GM23338 (cell line): ENCODE measurements around the gene MPP1. TPM values are rescaled to one million over a fixed set of nuclear protein-coding genes. Genes with fewer than 3 reads are reported as not detected.

ENCODE experiments used
- ATAC-seq: fragments of 200-7000 bp; cut with Tn5 transposase; 3 replicates; pipeline ENCODE4 v1.9.1; 2020
- DNase-seq: peaks from one replicate; pipeline ENCODE4 v3.0.0-alpha.2; 2015; ENCODE audit warnings: low spot score
- H2AFZ ChIP-seq: fragments of 200-600 bp; sonication (generic); 2 replicates; pipeline ENCODE4 v1.8.0; 2016; ENCODE audit warnings: antibody characterized with exemption, mild to moderate bottlenecking, moderate library complexity
- H3F3A ChIP-seq: fragments of 200-600 bp; sonication (generic); replicated peaks from 2 replicates; pipeline ENCODE4 v1.8.0; 2017; ENCODE audit warnings: antibody characterized with exemption, mixed run types, low read depth
- H3K27ac ChIP-seq: fragments of 200-600 bp; sonication (generic); 2 replicates; pipeline ENCODE4 v1.6.1; 2016; ENCODE audit warnings: low read depth
- H3K27me3 ChIP-seq: fragments of 200-600 bp; sonication (generic); 2 replicates; pipeline ENCODE4 v1.8.0; 2016; ENCODE audit warnings: mild to moderate bottlenecking, mixed run types, moderate library complexity; ENCODE audit not compliant: insufficient read depth
- H3K36me3 ChIP-seq: fragments of 200-600 bp; sonication (generic); 2 replicates; pipeline ENCODE4 v1.8.0; 2016; ENCODE audit warnings: mild to moderate bottlenecking; ENCODE audit not compliant: insufficient read depth
- H3K4me1 ChIP-seq: fragments of 200-600 bp; sonication (generic); 2 replicates; pipeline ENCODE4 v1.8.0; 2016; ENCODE audit warnings: mild to moderate bottlenecking, moderate library complexity; ENCODE audit not compliant: insufficient read depth
- H3K4me2 ChIP-seq: fragments of 200-600 bp; sonication (generic); 2 replicates; pipeline ENCODE4 v1.7.1; 2017; ENCODE audit warnings: mixed run types
- H3K4me3 ChIP-seq: fragments of 200-600 bp; sonication (generic); 2 replicates; pipeline ENCODE4 v1.6.1; 2016; ENCODE audit warnings: mixed run types
- H3K79me2 ChIP-seq: fragments of 200-600 bp; sonication (generic); replicated peaks from 2 replicates; pipeline ENCODE4 v1.8.0; 2017; ENCODE audit warnings: mild to moderate bottlenecking; ENCODE audit not compliant: insufficient read depth
- H3K9me2 ChIP-seq: fragments of 200-600 bp; sonication (generic); 2 replicates; pipeline ENCODE4 v1.8.0; 2017; ENCODE audit not compliant: insufficient read depth
- H4K20me1 ChIP-seq: fragments of 200-600 bp; sonication (generic); replicated peaks from 2 replicates; pipeline ENCODE4 v1.8.0; 2017; ENCODE audit warnings: mild to moderate bottlenecking; ENCODE audit not compliant: insufficient read depth
- H3K27ac Mint-ChIP-seq: 2 replicates; pipeline ENCODE4 v1.8.0; 2020; ENCODE audit warnings: inconsistent platforms, mild to moderate bottlenecking, moderate library complexity, mixed read lengths
- H3K27me3 Mint-ChIP-seq: 3 replicates; pipeline ENCODE4 v1.8.0; 2022; ENCODE audit warnings: low read depth, mild to moderate bottlenecking, moderate library complexity, mixed read lengths, inconsistent platforms; ENCODE audit not compliant: insufficient read depth, poor library complexity
- H3K36me3 Mint-ChIP-seq: 3 replicates; pipeline ENCODE4 v1.8.0; 2021; ENCODE audit warnings: low read depth, mild to moderate bottlenecking, inconsistent platforms, moderate library complexity, mixed read lengths
- H3K4me1 Mint-ChIP-seq: 3 replicates; pipeline ENCODE4 v1.8.0; 2020; ENCODE audit warnings: mild to moderate bottlenecking, inconsistent platforms, mixed read lengths
- H3K4me3 Mint-ChIP-seq: 3 replicates; pipeline ENCODE4 v1.8.0; 2021; ENCODE audit warnings: moderate library complexity, mild to moderate bottlenecking, inconsistent platforms, mixed read lengths
- H3K9me3 Mint-ChIP-seq: 3 replicates; pipeline ENCODE4 v1.8.0; 2020; ENCODE audit warnings: moderate library complexity, mild to moderate bottlenecking, inconsistent platforms, mixed read lengths
- CREB1 ChIP-seq: fragments of 250-450 bp; sonication (Bioruptor Pico); IDR thresholded peaks from 2 replicates; pipeline ENCODE4 v1.5.0; 2020; ENCODE audit warnings: low read depth, mild to moderate bottlenecking, moderate library complexity
- EZH2 ChIP-seq: fragments of 200-600 bp; sonication (generic); IDR thresholded peaks from one replicate; pipeline ENCODE4 v1.8.0; 2017; ENCODE audit warnings: antibody characterized with exemption, mild to moderate bottlenecking, low read depth; ENCODE audit not compliant: unreplicated experiment
- EZH2phosphoT487 ChIP-seq: fragments of 200-600 bp; sonication (generic); IDR thresholded peaks from one replicate; pipeline ENCODE4 v1.8.1; 2018; ENCODE audit warnings: antibody characterized with exemption; ENCODE audit not compliant: unreplicated experiment
- JUNB ChIP-seq: IDR thresholded peaks from one replicate; pipeline ENCODE4 v1.6.1; 2016; ENCODE audit warnings: antibody characterized with exemption; ENCODE audit not compliant: unreplicated experiment
- NANOG ChIP-seq: IDR thresholded peaks from 2 replicates; pipeline ENCODE4 v1.6.1; 2016; ENCODE audit warnings: antibody characterized with exemption, borderline replicate concordance
- POLR2AphosphoS5 ChIP-seq: IDR thresholded peaks from 2 replicates; pipeline ENCODE4 v1.6.1; 2016; ENCODE audit warnings: antibody characterized with exemption, low read depth
- STAT1 ChIP-seq: IDR thresholded peaks from one replicate; pipeline ENCODE4 v1.6.1; 2016; ENCODE audit warnings: antibody characterized with exemption; ENCODE audit not compliant: unreplicated experiment
- ZNF114 ChIP-seq: fragments of 250-450 bp; sonication (Bioruptor Pico); IDR thresholded peaks from 2 replicates; pipeline ENCODE4 v1.5.0; 2020; ENCODE audit warnings: mild to moderate bottlenecking, moderate library complexity
- ZNF331 ChIP-seq: fragments of 250-450 bp; sonication (Bioruptor Pico); IDR thresholded peaks from 2 replicates; pipeline ENCODE4 v1.5.0; 2020; ENCODE audit warnings: low read depth, mild to moderate bottlenecking, moderate library complexity
- polyA plus RNA-seq: library from polyadenylated mRNA; unstranded; fragments of >200 nt; fragmentation: Nextera tagmentation; extraction: Ambion mirVana; gene quantifications from 2 replicates; pipeline ENCODE4 v1.2.1, GENCODE V29; 2016
- total RNA-seq: library from RNA; depleted of rRNA; stranded (reverse); fragments of >200 nt; shearing (Covaris generic); gene quantifications from 2 replicates; pipeline ENCODE4 v1.2.3, GENCODE V29; 2014
- TF ChIP-seq, protein P1 (sequence below), 2 experiments: fragments of 200-600 bp in 1 of 2; sonication (generic) in 1 of 2; conservative IDR thresholded peaks; 2 replicates each; pipeline versions ENCODE4 v1.5.1 to v1.6.1; 2016 to 2017; ENCODE audit warnings: antibody characterized with exemption in 2 of 2, low read depth in 2 of 2, mild to moderate bottlenecking in 2 of 2, moderate library complexity in 1 of 2
- TF ChIP-seq, protein P2 (sequence below): IDR thresholded peaks from one replicate; pipeline ENCODE4 v1.6.1; 2018; ENCODE audit warnings: antibody characterized with exemption; ENCODE audit not compliant: unreplicated experiment
- TF ChIP-seq, protein P3 (sequence below): IDR thresholded peaks from 2 replicates; pipeline ENCODE4 v1.6.1; 2016; ENCODE audit warnings: antibody characterized with exemption

Gene MPP1
- total and polyA plus RNA-seq, 2 experiments from 2014 or later = 18.7 to 27.2 TPM

DNA sequence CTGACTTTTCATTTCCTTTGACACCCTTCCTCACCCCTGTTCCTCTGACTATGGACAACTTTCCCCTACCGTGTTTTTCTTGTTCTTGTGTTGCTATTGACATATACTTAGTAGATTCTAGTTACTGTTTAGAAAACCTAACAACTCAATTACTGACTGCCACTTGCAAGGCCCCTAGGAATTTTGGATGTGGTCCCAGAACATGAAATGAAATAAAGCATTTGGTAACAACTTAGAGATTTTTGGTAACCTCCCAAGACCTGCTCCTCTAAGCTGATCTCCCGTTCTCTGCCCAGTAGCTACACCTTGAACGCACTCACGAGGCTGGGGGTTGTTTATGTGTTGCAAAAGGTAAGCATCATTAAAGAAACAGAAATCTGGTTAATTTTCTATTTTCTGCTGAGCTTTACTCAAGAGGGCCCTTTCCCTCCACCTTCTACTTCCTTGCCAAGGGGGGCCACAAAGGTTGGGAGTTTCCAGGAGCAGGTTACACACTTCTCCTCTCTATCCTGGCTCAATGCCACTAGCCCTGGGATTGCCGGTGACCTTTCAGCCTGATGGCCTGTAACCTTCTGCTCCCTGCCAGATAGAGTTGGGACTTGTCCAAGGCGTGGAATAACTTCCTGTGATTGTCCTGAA lies 74.9 kb downstream of the MPP1 start:
- no peaks in the 10 kb centered on the region; the same call in 2 of the 3 replicates for H3K9me3 Mint-ChIP-seq
- Histone ChIP-seq H3K27ac (no peak overlapping the region), H3K4me2 (no peak overlapping the region), H3K36me3 (no peaks in the 10 kb centered on the region), H3K79me2 (no peaks in the 10 kb centered on the region), H3K9me2 (no peaks in the 10 kb centered on the region), H3K4me3 (no peak overlapping the region), H2AFZ (no peak overlapping the region), H4K20me1 (no peaks in the 10 kb centered on the region), H3K27me3 (no peaks in the 10 kb centered on the region), H3F3A (no peaks in the 10 kb centered on the region), H3K4me1 (no peaks in the 10 kb centered on the region)
- TF ChIP-seq CREB1 (CRISPR knock-in tag) (no peak), JUNB (no peak)
- TF ChIP-seq, protein P1, sequence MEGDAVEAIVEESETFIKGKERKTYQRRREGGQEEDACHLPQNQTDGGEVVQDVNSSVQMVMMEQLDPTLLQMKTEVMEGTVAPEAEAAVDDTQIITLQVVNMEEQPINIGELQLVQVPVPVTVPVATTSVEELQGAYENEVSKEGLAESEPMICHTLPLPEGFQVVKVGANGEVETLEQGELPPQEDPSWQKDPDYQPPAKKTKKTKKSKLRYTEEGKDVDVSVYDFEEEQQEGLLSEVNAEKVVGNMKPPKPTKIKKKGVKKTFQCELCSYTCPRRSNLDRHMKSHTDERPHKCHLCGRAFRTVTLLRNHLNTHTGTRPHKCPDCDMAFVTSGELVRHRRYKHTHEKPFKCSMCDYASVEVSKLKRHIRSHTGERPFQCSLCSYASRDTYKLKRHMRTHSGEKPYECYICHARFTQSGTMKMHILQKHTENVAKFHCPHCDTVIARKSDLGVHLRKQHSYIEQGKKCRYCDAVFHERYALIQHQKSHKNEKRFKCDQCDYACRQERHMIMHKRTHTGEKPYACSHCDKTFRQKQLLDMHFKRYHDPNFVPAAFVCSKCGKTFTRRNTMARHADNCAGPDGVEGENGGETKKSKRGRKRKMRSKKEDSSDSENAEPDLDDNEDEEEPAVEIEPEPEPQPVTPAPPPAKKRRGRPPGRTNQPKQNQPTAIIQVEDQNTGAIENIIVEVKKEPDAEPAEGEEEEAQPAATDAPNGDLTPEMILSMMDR (conservative IDR thresholded peaks at IDR 0.05; ENCODE audit: low read depth in 2 of 2) = no peak
- peaks cover 4% of the 10 kb centered on the region for H3K27me3 Mint-ChIP-seq
- peaks cover 4% of the 10 kb centered on the region; the same call in 2 of the 3 replicates for H3K4me1 Mint-ChIP-seq
- no peaks in the 10 kb centered on the region for H3K36me3 Mint-ChIP-seq
- no peak for ATAC-seq
- no peak for DNase-seq
- H3K27ac Mint-ChIP-seq = no peak overlapping the region
- H3K4me3 Mint-ChIP-seq = no peak overlapping the region

DNA sequence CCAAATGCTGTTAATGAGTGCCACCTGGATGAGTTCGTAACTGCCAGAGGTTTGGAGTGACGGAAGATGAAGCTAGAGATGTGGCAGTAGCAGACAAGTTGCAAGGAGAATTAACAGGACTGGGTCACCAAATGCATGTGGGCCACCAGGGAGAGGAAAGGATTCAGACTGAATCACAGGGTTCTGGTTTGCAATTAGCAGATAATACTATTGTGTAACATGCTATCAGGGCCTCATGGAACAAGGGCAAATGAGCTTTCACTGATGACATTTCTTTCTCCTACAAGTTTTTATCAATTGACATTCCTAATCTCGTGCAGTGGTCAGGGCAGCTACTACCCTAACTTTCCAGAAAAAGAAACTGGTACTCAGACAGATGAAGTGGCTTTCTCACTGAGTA lies 75.8 kb downstream of the MPP1 start:
- H3K36me3 Mint-ChIP-seq = no peaks in the 10 kb centered on the region
- TF ChIP-seq ZNF331 (CRISPR knock-in tag) (no peak), NANOG (no peak), POLR2AphosphoS5 (no peak), EZH2phosphoT487 (no peak), STAT1 (no peak), EZH2 (no peak), ZNF114 (CRISPR knock-in tag) (no peak)
- TF ChIP-seq, protein P1 (conservative IDR thresholded peaks at IDR 0.05; ENCODE audit: low read depth in 2 of 2) = no peak
- TF ChIP-seq, protein P2, sequence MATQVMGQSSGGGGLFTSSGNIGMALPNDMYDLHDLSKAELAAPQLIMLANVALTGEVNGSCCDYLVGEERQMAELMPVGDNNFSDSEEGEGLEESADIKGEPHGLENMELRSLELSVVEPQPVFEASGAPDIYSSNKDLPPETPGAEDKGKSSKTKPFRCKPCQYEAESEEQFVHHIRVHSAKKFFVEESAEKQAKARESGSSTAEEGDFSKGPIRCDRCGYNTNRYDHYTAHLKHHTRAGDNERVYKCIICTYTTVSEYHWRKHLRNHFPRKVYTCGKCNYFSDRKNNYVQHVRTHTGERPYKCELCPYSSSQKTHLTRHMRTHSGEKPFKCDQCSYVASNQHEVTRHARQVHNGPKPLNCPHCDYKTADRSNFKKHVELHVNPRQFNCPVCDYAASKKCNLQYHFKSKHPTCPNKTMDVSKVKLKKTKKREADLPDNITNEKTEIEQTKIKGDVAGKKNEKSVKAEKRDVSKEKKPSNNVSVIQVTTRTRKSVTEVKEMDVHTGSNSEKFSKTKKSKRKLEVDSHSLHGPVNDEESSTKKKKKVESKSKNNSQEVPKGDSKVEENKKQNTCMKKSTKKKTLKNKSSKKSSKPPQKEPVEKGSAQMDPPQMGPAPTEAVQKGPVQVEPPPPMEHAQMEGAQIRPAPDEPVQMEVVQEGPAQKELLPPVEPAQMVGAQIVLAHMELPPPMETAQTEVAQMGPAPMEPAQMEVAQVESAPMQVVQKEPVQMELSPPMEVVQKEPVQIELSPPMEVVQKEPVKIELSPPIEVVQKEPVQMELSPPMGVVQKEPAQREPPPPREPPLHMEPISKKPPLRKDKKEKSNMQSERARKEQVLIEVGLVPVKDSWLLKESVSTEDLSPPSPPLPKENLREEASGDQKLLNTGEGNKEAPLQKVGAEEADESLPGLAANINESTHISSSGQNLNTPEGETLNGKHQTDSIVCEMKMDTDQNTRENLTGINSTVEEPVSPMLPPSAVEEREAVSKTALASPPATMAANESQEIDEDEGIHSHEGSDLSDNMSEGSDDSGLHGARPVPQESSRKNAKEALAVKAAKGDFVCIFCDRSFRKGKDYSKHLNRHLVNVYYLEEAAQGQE = no peak
- TF ChIP-seq, protein P3, sequence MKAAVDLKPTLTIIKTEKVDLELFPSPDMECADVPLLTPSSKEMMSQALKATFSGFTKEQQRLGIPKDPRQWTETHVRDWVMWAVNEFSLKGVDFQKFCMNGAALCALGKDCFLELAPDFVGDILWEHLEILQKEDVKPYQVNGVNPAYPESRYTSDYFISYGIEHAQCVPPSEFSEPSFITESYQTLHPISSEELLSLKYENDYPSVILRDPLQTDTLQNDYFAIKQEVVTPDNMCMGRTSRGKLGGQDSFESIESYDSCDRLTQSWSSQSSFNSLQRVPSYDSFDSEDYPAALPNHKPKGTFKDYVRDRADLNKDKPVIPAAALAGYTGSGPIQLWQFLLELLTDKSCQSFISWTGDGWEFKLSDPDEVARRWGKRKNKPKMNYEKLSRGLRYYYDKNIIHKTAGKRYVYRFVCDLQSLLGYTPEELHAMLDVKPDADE = no peak

More for the DNA sequence above, 75.8 kb downstream of the MPP1 start:
- Histone ChIP-seq H3K4me2 (no peak overlapping the region), H3K9me2 (no peaks in the 10 kb centered on the region), H3K4me1 (no peaks in the 10 kb centered on the region), H3K79me2 (no peaks in the 10 kb centered on the region), H3K4me3 (no peak overlapping the region), H3K27ac (no peak overlapping the region), H4K20me1 (no peaks in the 10 kb centered on the region), H3K36me3 (no peaks in the 10 kb centered on the region), H3F3A (no peaks in the 10 kb centered on the region), H2AFZ (no peak overlapping the region), H3K27me3 (no peaks in the 10 kb centered on the region)
- Mint-ChIP-seq H3K27me3 (peaks cover 4% of the 10 kb centered on the region), H3K9me3 (no peaks in the 10 kb centered on the region; the same call in 2 of the 3 replicates), H3K27ac (no peak overlapping the region), H3K4me1 (peaks cover 3% of the 10 kb centered on the region; the same call in 2 of the 3 replicates), H3K4me3 (no peak overlapping the region)
- ATAC-seq = no peak
- DNase-seq = no peak
